Activated CD8-positive, alpha-beta T cell treated with anti-CD3 and anti-CD28 coated beads for 36 hours (primary cell): Measurements from ENCODE around the gene IL1RAPL2. TPM values are rescaled to one million over a fixed set of nuclear protein-coding genes. Genes with fewer than 3 reads are reported as not detected.
"Not testable (repeated sequence)": the region's sequence is repeated elsewhere in the genome, so short reads cannot be mapped to it uniquely, and the experiment has no call there.

ENCODE experiments used
- ATAC-seq: fragments of 200-7000 bp; cut with Tn5 transposase; one replicate; pipeline ENCODE4 v1.10.0; 2021; ENCODE audit warnings: mild to moderate bottlenecking, moderate library complexity
- CTCF ChIA-PET: fragments of 350-600 bp; sonication (Branson Sonifier 250); formaldehyde crosslinking; loops from one replicate; lab custom pipeline; 2021; ENCODE audit warnings: antibody characterized with exemption; lab: Charles Lee
- POLR2A ChIA-PET: fragments of 350-600 bp; sonication (Branson Sonifier 250); formaldehyde crosslinking; loops from one replicate; lab custom pipeline; 2021; ENCODE audit warnings: antibody characterized with exemption; lab: Charles Lee
- DNase-seq: peaks from one replicate; pipeline ENCODE4 v3.0.0-alpha.2; 2020
- H3K27ac Mint-ChIP-seq: one replicate; pipeline ENCODE4 v1.8.0; 2021; ENCODE audit warnings: mild to moderate bottlenecking, mixed read lengths
- H3K27me3 Mint-ChIP-seq: one replicate; pipeline ENCODE4 v1.8.0; 2021; ENCODE audit warnings: mixed read lengths
- H3K36me3 Mint-ChIP-seq: one replicate; pipeline ENCODE4 v1.8.0; 2021; ENCODE audit warnings: low read depth, mixed read lengths
- H3K4me1 Mint-ChIP-seq: one replicate; pipeline ENCODE4 v1.8.0; 2021; ENCODE audit warnings: low read depth, mixed read lengths
- H3K4me3 Mint-ChIP-seq: one replicate; pipeline ENCODE4 v1.8.0; 2021; ENCODE audit warnings: mild to moderate bottlenecking, moderate library complexity, mixed read lengths
- H3K9me3 Mint-ChIP-seq: one replicate; pipeline ENCODE4 v1.8.0; 2021; ENCODE audit warnings: mixed read lengths
- CTCF ChIP-seq: fragments of 200-600 bp; IDR thresholded peaks from one replicate; pipeline ENCODE4 v1.8.0; 2022; ENCODE audit warnings: antibody characterized with exemption, mild to moderate bottlenecking
- intact Hi-C: fragments of 100-400 bp; cut with micrococcal nuclease; formaldehyde crosslinking; loops from one replicate; pipeline ENCODE4 v1.10.0; 2022
- total RNA-seq, 2 experiments: library from RNA; stranded (reverse); gene quantifications; one replicate each; pipeline ENCODE4 v1.2.3, GENCODE V29; 2021

The IL1RAPL2 gene
- total RNA-seq, 2 experiments from 2014 or later = not detected

DNA sequence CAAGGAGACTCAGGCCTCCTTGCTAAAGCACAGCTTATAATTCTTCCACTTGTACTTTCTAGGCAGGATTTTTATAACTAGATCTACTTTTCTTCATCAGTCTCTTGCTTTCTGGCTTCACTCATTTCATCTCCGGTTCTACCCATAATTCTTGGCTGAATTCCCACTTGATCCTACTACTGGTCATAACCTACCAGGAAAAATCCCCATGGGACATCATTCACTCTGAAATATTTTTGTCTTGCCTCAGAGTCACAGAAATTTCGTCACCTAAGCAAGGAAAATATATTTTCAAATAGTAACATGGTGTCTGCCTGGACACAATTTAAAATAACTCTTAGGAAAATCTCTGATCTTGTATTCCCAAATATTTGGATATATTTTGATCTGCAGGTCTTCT lies 532.2 kb downstream of the IL1RAPL2 start:
- POLR2A ChIA-PET = no interaction called here
- H3K4me3 Mint-ChIP-seq = no peak overlapping the region
- intact Hi-C loops = no loop called here
- no peak for TF ChIP-seq CTCF
- H3K27ac Mint-ChIP-seq = no peak overlapping the region
- CTCF ChIA-PET = no interaction called here
- H3K9me3 Mint-ChIP-seq = no peaks in the 10 kb centered on the region
- no peaks in the 10 kb centered on the region for H3K36me3 Mint-ChIP-seq
- no peaks in the 10 kb centered on the region for H3K4me1 Mint-ChIP-seq
- H3K27me3 Mint-ChIP-seq = no peaks in the 10 kb centered on the region
- DNase-seq (no peak), ATAC-seq (no peak)

- ChIA-PET CTCF (no interaction called here), POLR2A (no interaction called here)
- no peak for TF ChIP-seq CTCF
- no peaks in the 10 kb centered on the region for H3K9me3 Mint-ChIP-seq
- H3K27me3 Mint-ChIP-seq = no peaks in the 10 kb centered on the region
- no peaks in the 10 kb centered on the region for H3K4me1 Mint-ChIP-seq
- H3K27ac Mint-ChIP-seq = no peak overlapping the region
- intact Hi-C loops = no loop called here
- DNase-seq (no peak), ATAC-seq (no peak)
- no peak overlapping the region for H3K4me3 Mint-ChIP-seq
- no peaks in the 10 kb centered on the region for H3K36me3 Mint-ChIP-seq
Measured at GRCh38 chrX:105098812-105099211, 532.8 kb downstream of the IL1RAPL2 start.

DNA sequence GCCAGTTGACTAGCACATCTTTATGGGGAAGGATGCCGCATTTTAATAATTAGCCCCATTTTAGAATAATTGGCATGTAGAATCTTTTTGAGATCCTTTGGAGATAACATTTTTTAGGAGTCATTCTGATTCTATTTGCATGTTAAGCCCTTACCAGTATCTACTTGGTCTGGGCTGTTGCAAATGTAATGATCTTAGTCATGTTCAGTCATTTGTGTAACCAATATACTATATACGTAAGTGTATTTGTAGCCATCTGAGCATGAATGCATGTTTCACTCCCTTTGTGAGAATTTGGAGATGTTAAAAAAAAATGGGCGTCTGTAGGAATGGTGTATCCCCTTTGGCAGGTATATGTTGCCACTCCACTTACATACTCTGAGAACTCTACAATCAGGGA lies 535.4 kb downstream of the IL1RAPL2 start:
- intact Hi-C loops = no loop called here
- TF ChIP-seq CTCF = no peak
- no peak for ATAC-seq
- no peak for DNase-seq
- Mint-ChIP-seq H3K27ac (no peak overlapping the region), H3K4me1 (no peaks in the 10 kb centered on the region), H3K36me3 (no peaks in the 10 kb centered on the region), H3K27me3 (no peaks in the 10 kb centered on the region), H3K9me3 (no peaks in the 10 kb centered on the region), H3K4me3 (no peak overlapping the region)
- ChIA-PET POLR2A (no interaction called here), CTCF (no interaction called here)

- CTCF ChIA-PET = no interaction called here
Measured at GRCh38 chrX:105109936-105110335, 543.9 kb downstream of the IL1RAPL2 start.

DNA sequence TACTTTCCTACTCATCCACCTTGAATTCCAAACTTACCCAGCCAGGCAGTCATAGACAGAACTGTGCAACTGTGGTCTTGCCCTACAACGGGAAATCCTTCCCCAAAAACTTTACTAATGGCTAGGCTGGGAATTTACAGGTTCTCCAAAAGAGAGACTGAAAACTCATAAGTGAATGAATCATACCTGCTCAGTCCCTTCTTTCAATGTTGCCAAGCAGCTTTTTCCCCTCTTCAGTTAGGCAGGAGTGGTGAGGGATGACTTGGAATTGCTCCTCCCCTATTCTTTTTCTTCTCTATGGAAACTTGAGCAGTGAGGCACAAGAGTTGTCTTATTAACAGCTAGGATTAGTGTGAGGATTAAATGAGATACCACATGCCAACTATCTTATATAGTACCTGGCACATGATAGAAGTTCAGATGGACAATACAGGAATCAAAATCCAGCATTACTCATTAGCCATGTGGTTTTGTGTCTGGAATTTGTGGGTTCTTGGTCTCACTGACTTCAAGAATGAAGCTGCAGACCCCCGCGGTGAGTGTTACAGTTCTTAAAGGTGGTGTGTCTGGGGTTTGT lies 548.6 kb downstream of the IL1RAPL2 start:
- Mint-ChIP-seq H3K9me3 (no peaks in the 10 kb centered on the region), H3K4me1 (no peaks in the 10 kb centered on the region), H3K36me3 (no peaks in the 10 kb centered on the region), H3K27ac (no peak overlapping the region), H3K27me3 (no peaks in the 10 kb centered on the region), H3K4me3 (no peak overlapping the region)
- no peak for TF ChIP-seq CTCF
- POLR2A ChIA-PET = no interaction called here
- no peak for ATAC-seq
- intact Hi-C loops = no loop called here
- CTCF ChIA-PET = no interaction called here
- DNase-seq = no peak

More at GRCh38 chrX:105109936-105110335, 543.9 kb downstream of the IL1RAPL2 start:
- DNase-seq = no peak
- POLR2A ChIA-PET = no interaction called here
- no peak for ATAC-seq
- Mint-ChIP-seq H3K9me3 (peaks cover 4% of the 10 kb centered on the region), H3K27ac (no peak overlapping the region), H3K27me3 (no peaks in the 10 kb centered on the region), H3K36me3 (no peaks in the 10 kb centered on the region), H3K4me1 (no peaks in the 10 kb centered on the region), H3K4me3 (no peak overlapping the region)
- intact Hi-C loops = no loop called here
- TF ChIP-seq CTCF = no peak

DNA sequence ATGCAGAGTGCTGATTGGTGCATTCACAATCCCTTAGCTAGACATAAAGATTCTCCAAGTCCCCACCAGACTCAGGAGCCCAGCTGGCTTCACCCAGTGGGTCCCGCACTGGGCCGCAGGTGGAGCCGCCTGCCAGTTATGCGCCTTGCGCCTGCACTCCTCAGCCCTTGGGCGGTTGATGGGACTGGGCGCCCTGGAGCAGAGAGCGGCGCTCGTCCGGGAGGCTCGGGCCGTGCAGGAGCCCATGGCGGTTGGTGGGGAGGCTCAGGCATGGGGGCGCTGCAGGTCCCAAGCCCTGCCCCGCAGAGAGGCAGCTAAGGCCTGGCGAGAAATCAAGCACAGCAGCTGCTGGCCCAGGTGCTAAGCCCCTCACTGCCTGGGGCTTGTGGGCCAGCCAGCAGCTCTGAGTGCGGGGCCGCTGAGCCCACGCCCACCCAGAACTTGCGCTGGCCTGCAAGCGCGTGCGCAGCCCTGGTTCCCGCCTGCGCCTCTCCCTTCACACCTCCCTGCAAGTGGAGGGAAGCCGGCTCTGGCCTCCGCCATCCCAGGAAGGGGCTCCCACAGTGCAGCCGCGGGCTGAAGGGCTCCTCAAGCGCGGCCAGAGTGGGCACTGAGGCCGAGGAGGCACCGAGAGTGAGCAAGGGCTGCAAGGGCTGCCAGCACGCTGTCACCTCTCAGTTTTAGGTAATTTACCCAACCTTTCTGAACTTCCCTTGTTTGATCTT lies 549.8 kb downstream of the IL1RAPL2 start:
- H3K4me3 Mint-ChIP-seq, H3K36me3 Mint-ChIP-seq, intact Hi-C loops, CTCF ChIA-PET, H3K4me1 Mint-ChIP-seq, H3K9me3 Mint-ChIP-seq, DNase-seq, POLR2A ChIA-PET, ATAC-seq, H3K27ac Mint-ChIP-seq, H3K27me3 Mint-ChIP-seq: not testable (repeated sequence)
